IMR-90 (cell line): ENCODE results near the gene REN. TPM values are rescaled to one million over a fixed set of nuclear protein-coding genes. Genes with fewer than 3 reads are reported as not detected.

Experiments used
- ATAC-seq: fragments of 200-7000 bp; cut with Tn5 transposase; 2 replicates; pipeline ENCODE4 v1.9.1; 2020; ENCODE audit warnings: low read depth, mild to moderate bottlenecking, moderate library complexity
- BruUV-seq: library from RNA; stranded (reverse); fragments of 400-500 nt; replicated peaks from 2 replicates; lab custom pipeline; 2021; lab: Mats Ljungman, UMichigan
- CTCF ChIA-PET: fragments of 300-600 bp; formaldehyde crosslinking; extraction: SDS; loops from one replicate; lab custom pipeline; 2021; ENCODE audit warnings: antibody characterized with exemption; lab: Yijun Ruan, JAX
- POLR2A ChIA-PET: fragments of 300-600 bp; sonication (Branson Sonifier 250); formaldehyde crosslinking; loops from one replicate; lab custom pipeline; 2022; ENCODE audit warnings: antibody characterized with exemption; ENCODE audit not compliant: unreplicated experiment; lab: Charles Lee
- DNase-seq: peaks from one replicate; pipeline ENCODE4 v3.0.0; 2013
- H2AFZ ChIP-seq: replicated peaks from 2 replicates; pipeline ENCODE3; 2013; ENCODE audit warnings: low read length, mild to moderate bottlenecking; ENCODE audit not compliant: poor library complexity
- H2AK5ac ChIP-seq: 2 replicates; pipeline ENCODE4 v1.6.1; 2013; ENCODE audit warnings: low read depth, low read length, inconsistent platforms
- H2AK9ac ChIP-seq: replicated peaks from 2 replicates; pipeline ENCODE3; 2013; ENCODE audit warnings: mild to moderate bottlenecking, low read depth, low read length, moderate library complexity; ENCODE audit not compliant: poor library complexity
- H2BK120ac ChIP-seq: 2 replicates; pipeline ENCODE4 v1.6.1; 2013; ENCODE audit warnings: low read depth, low read length, inconsistent platforms
- H2BK15ac ChIP-seq: 3 replicates; pipeline ENCODE4 v1.6.1; 2013; ENCODE audit warnings: low read depth, low read length, inconsistent platforms
- H2BK20ac ChIP-seq: 2 replicates; pipeline ENCODE4 v1.6.1; 2013; ENCODE audit warnings: low read depth, mild to moderate bottlenecking, inconsistent platforms, low read length, moderate library complexity
- H2BK5ac ChIP-seq: 2 replicates; pipeline ENCODE4 v1.6.1; 2013; ENCODE audit warnings: mild to moderate bottlenecking, low read depth, low read length, inconsistent platforms; ENCODE audit not compliant: poor library complexity, severe bottlenecking
- H3K14ac ChIP-seq: replicated peaks from 2 replicates; pipeline ENCODE4 v1.6.1; 2013; ENCODE audit warnings: low read depth, low read length, inconsistent platforms
- H3K18ac ChIP-seq: 2 replicates; pipeline ENCODE4 v1.6.1; 2013; ENCODE audit warnings: low read depth, low read length, control low read depth
- H3K23ac ChIP-seq: 2 replicates; pipeline ENCODE4 v1.6.1; 2013; ENCODE audit warnings: low read depth, low read length, inconsistent platforms
- H3K27ac ChIP-seq: 2 replicates; pipeline ENCODE4 v1.5.1; 2013; ENCODE audit warnings: mild to moderate bottlenecking, control low read depth, low read length; ENCODE audit not compliant: insufficient read depth
- H3K27me3 ChIP-seq: 2 replicates; pipeline ENCODE4 v1.6.1; 2013; ENCODE audit warnings: low read length; ENCODE audit not compliant: control insufficient read depth, insufficient read depth
- H3K36me3 ChIP-seq: 2 replicates; pipeline ENCODE4 v1.6.1; 2013; ENCODE audit warnings: low read length, mixed read lengths; ENCODE audit not compliant: control insufficient read depth, insufficient read depth
- H3K4ac ChIP-seq: 2 replicates; pipeline ENCODE4 v1.6.1; 2013; ENCODE audit warnings: low read depth, low read length, inconsistent platforms
- H3K4me1 ChIP-seq: 2 replicates; pipeline ENCODE4 v1.6.1; 2013; ENCODE audit warnings: low read length, mixed read lengths; ENCODE audit not compliant: control insufficient read depth, insufficient read depth
- H3K4me2 ChIP-seq: 2 replicates; pipeline ENCODE4 v1.6.1; 2013; ENCODE audit warnings: low read depth, mild to moderate bottlenecking, control low read depth, low read length, moderate library complexity
- H3K4me3 ChIP-seq: 2 replicates; pipeline ENCODE4 v1.5.1; 2013; ENCODE audit warnings: low read depth, mild to moderate bottlenecking, control low read depth, low read length, moderate library complexity; ENCODE audit not compliant: insufficient read depth
- H3K56ac ChIP-seq: 2 replicates; pipeline ENCODE4 v1.6.1; 2013; ENCODE audit warnings: low read length, inconsistent platforms; ENCODE audit not compliant: insufficient read depth; ENCODE audit errors: extremely low read depth
- H3K79me1 ChIP-seq, 2 experiments: 2 replicates each; pipeline ENCODE4 v1.6.1; 2013; ENCODE audit warnings: low read length in 2 of 2, inconsistent platforms in 1 of 2, low read depth in 1 of 2
- H3K9ac ChIP-seq: 2 replicates; pipeline ENCODE4 v1.6.1; 2013; ENCODE audit warnings: low read depth, low read length, control low read depth
- H3K9me1 ChIP-seq: 2 replicates; pipeline ENCODE4 v1.6.1; 2013; ENCODE audit warnings: low read length, inconsistent platforms; ENCODE audit not compliant: insufficient read depth
- H3K9me3 ChIP-seq: 2 replicates; pipeline ENCODE4 v1.6.1; 2013; ENCODE audit warnings: low read length; ENCODE audit not compliant: control insufficient read depth, insufficient read depth
- H4K20me1 ChIP-seq: 2 replicates; pipeline ENCODE4 v1.6.1; 2013; ENCODE audit warnings: low read length, inconsistent platforms; ENCODE audit not compliant: insufficient read depth
- H4K5ac ChIP-seq: 2 replicates; pipeline ENCODE4 v1.6.1; 2013; ENCODE audit warnings: mild to moderate bottlenecking, low read depth, low read length, control low read depth
- H4K8ac ChIP-seq, 2 experiments: 2 replicates each; pipeline ENCODE4 v1.6.1; 2013; ENCODE audit warnings: low read depth in 2 of 2, low read length in 2 of 2, control low read depth in 1 of 2, inconsistent platforms in 1 of 2
- H4K91ac ChIP-seq: 2 replicates; pipeline ENCODE4 v1.6.1; 2013; ENCODE audit warnings: low read depth, low read length, inconsistent platforms; ENCODE audit not compliant: insufficient read depth
- MAZ ChIP-seq: IDR thresholded peaks from 2 replicates; pipeline ENCODE4 v1.6.1; 2012; ENCODE audit warnings: low read depth, mild to moderate bottlenecking, low read length, improper control_type of control experiment, moderate library complexity, borderline replicate concordance
- NFE2L2 ChIP-seq: fragments of 150-350 bp; IDR thresholded peaks from 2 replicates; pipeline ENCODE4 v1.6.1; 2016; ENCODE audit warnings: low read depth, mild to moderate bottlenecking, low read length
- SMC3 ChIP-seq: fragments of 150-350 bp; IDR thresholded peaks from 2 replicates; pipeline ENCODE4 v1.6.1; 2016; ENCODE audit warnings: low read depth, mild to moderate bottlenecking, antibody characterized with exemption, low read length, moderate library complexity
- WGBS, 2 experiments: methylation state at CpG; one replicate each; pipeline versions ENCODE4 v1.1.5 to v1.1.7; 2013; ENCODE audit warnings: missing lambda C conversion rate in 2 of 2; ENCODE audit not compliant: insufficient read length in 1 of 2; ENCODE audit errors: extremely low coverage in 2 of 2; 5-methylcytosine and 5-hydroxymethylcytosine counted together
- dilution Hi-C: fragments of 300-500 bp; cut with HindIII; formaldehyde crosslinking; loops from one replicate; pipeline ENCODE4 v1.14.3; 2018; ENCODE audit warnings: low sequenced_read_pairs; ENCODE audit not compliant: unreplicated experiment
- in situ Hi-C: fragments of 300-500 bp; cut with MboI; formaldehyde crosslinking; loops from 3 replicates; pipeline ENCODE4 v1.14.3; 2019; ENCODE audit warnings: low sequenced_read_pairs, inconsistent platforms, mixed read lengths
- intact Hi-C: fragments of 100-400 bp; cut with micrococcal nuclease; formaldehyde crosslinking; loops from 2 replicates; pipeline ENCODE4 v1.10.0; 2022
- polyA plus RNA-seq, 3 experiments: library from polyadenylated mRNA; depleted of rRNA; stranded (reverse); fragments of >200 nt; gene quantifications; 2 replicates each; pipeline ENCODE4 v1.2.3, GENCODE V29; 2012; ENCODE audit warnings: low replicate concordance in 1 of 3
- total RNA-seq: library from RNA; depleted of rRNA; stranded (reverse); fragments of >200 nt; gene quantifications from 2 replicates; pipeline ENCODE4 v1.2.3, GENCODE V29; 2012

REN gene
- total and polyA plus RNA-seq, 2 of the 4 experiments (the other 2 are of a cell fraction), result 0.54 to 1.2 TPM

- H3K79me1 ChIP-seq, result 0 out of 4 replicates have a peak, but pooled peaks cover 0 to 3% of the 10 kb centered on the region in 2 experiments
- H4K20me1 ChIP-seq, result no peaks in the 10 kb centered on the region
- H3K4me1 ChIP-seq, result peaks cover 4% of the 10 kb centered on the region; the same call in 1 of the 2 replicates
- H3K4me3 ChIP-seq, result no peak overlapping the region
- ATAC-seq (no peak), DNase-seq (no peak)
- H4K91ac ChIP-seq, result no peak overlapping the region
- no peak overlapping the region; the same call in 1 of the 2 replicates for H2BK20ac ChIP-seq
- H3K9me3 ChIP-seq, result no peaks in the 10 kb centered on the region; the same call in 1 of the 2 replicates
- no peak overlapping the region for H3K18ac ChIP-seq
- ChIA-PET POLR2A (no interaction called here), CTCF (interaction anchor here (1.0 kb wide), 1 partner anchor 188 kb away, joined by 3 read pairs; no protein-coding TSS in a partner anchor)
- dilution Hi-C loops (loop anchor here (25.0 kb wide), 1 partner anchor 212 kb away; no protein-coding TSS in a partner anchor), intact Hi-C loops (no loop called here), in situ Hi-C loops (no loop called here)
- no peak overlapping the region for H2AK9ac ChIP-seq
- BruUV-seq, result no TSS peak
- H4K8ac ChIP-seq, result no peak overlapping the region
- no peak overlapping the region for H2BK5ac ChIP-seq
- no peak overlapping the region for H4K5ac ChIP-seq
- no peaks in the 10 kb centered on the region for H3K36me3 ChIP-seq
- 68% methylated on average over 3 of the region's 3 CpGs; no CpG with 5 or more reads in 1 of the 2 experiments for WGBS, 2 experiments
- no peak overlapping the region for H3K23ac ChIP-seq
- H2AFZ ChIP-seq, result no peak overlapping the region
- no peak overlapping the region; the same call in none of the 2 replicates for H2AK5ac ChIP-seq
- no peak overlapping the region for H3K14ac ChIP-seq
- H3K9ac ChIP-seq, result no peak overlapping the region
- H3K9me1 ChIP-seq, result peaks cover 14% of the 10 kb centered on the region
- H3K4ac ChIP-seq, result 0 out of 2 replicates have a peak overlapping the region, but pooled peaks have one; percentile 4
- no peak overlapping the region for H3K4me2 ChIP-seq
- peak overlapping the region; percentile 23; the same call in 1 of the 2 replicates for H2BK120ac ChIP-seq
- TF ChIP-seq MAZ (no peak), SMC3 (no peak), NFE2L2 (no peak)
- no peak overlapping the region for H2BK15ac ChIP-seq
- H3K27me3 ChIP-seq, result no peaks in the 10 kb centered on the region
- no peak overlapping the region for H3K56ac ChIP-seq
- H3K27ac ChIP-seq, result no peak overlapping the region
Observed at GRCh38 chr1:204174958-204175357, 8.8 kb upstream of the REN start.
